GM19467 (cell line): ENCODE measurements around the gene ZDHHC11.

Source experiments
- ATAC-seq: cut with Tn5 transposase; IDR thresholded peaks from one replicate; pipeline ENCODE4 v1.9.1; 2021; ENCODE audit warnings: mild to moderate bottlenecking, moderate library complexity; ENCODE audit not compliant: unreplicated experiment

The ZDHHC11 gene, protein sequence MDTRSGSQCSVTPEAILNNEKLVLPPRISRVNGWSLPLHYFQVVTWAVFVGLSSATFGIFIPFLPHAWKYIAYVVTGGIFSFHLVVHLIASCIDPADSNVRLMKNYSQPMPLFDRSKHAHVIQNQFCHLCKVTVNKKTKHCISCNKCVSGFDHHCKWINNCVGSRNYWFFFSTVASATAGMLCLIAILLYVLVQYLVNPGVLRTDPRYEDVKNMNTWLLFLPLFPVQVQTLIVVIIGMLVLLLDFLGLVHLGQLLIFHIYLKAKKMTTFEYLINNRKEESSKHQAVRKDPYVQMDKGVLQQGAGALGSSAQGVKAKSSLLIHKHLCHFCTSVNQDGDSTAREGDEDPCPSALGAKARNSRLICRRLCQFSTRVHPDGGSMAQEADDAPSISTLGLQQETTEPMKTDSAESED

DNA sequence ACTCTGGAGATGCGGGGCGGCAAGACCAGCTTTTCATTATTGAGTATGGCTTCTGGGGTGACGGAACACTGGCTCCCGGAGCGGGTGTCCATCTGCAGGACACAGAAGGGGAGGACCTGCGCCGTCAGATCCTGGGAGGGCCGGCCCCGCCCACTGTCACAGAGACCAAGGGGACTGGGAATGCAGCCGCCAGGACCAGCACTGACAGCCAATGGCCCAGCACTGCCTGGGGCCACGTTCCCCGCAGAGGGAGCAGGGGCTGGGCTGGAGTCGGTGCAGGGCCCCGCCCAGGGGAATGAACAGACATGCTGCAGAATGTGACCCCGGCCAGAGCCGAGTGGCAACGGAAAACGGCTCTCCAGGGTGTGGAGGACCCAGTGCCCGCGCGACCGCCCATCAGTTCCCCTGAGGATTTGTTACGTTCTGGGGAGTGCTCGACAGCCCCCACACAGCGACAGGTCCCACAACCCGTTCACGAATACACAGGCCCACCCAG lies at the start of gene ZDHHC11:
ZDHHC11 (minus strand) TSS at position 476 of the 496 bp plus-strand sequence; CDS start at position 92, 384 bp downstream.
- ATAC-seq, result no peak

DNA sequence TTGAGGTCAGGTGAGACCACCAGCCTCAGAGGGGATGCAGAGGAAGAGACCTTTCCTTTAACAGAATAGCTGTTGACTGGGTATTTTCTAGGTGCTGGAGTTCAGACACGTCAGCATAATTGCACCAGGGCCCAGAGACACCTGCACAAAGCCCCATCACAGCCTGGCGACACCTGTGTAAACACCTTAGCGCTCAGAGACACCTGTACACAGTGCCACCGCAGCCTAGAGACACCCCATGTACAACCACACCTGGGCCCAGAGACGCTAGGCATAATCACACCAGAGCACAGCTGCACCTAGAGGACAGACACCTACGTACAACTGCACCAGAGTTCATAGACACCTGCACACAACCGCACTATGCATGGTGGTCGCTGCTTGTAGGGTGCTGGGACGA lies 42.9 kb upstream of the ZDHHC11 start:
- no peak for ATAC-seq

DNA sequence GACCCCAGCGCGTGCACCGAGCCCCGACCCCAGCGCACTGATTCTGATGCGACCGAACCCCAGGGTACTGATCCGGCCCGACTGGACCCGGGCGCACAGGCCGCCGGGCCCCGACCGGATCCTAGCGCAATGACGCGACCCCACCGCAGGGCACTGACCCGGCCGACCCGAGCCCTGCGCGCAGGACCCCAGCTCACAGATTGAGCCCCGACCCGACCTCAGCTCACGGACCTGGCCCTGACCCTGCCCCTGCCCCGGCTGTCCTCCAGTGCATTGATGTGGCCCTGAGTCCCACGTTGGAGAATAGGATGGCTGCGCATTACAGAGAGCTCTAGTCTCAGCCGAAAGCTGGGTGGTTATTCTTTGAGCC lies 42.3 kb upstream of the ZDHHC11 start:
- ATAC-seq, result peak; percentile 17

DNA sequence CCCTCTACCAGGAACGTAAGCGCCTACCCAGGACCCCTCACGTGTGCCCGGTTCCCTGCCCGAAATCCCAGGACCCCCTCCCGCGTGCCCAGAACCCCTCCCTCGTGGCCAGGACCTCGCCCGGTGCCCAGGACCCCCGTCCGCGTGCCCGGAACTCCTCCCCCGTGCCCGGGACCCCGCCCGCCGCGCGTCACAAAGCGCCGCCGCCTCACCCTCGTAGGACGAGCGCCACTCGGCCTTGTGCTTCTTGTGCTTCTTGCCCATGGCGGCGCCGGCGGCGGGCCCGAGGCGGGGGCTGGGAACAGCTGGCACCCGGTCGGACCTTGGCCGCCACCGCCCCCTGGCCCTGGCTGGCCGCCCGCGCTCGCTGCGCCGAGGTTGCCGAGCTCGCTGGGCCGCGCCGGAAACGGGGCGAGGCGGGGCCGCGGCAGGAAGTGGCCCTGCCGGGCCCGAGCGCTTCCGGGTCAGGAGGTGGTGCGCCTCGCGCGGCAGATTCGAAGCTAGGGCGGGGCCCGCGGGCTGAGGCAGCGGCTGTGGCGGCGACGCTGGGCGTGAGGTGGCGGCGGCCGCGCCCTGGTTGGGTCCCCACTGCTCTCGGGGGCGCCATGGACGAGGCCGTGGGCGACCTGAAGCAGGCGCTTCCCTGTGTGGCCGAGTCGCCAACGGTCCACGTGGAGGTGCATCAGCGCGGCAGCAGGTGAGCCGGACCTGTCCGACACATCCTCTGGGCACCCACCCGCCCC lies 41.8 kb upstream of the ZDHHC11 start, which contains the start of the genes BRD9 and TRIP13:
BRD9 (minus strand) TSS at position 408 of the 743 bp plus-strand sequence; CDS start at position 264, 144 bp downstream.
TRIP13 (plus strand) TSS at position 491 of the 743 bp plus-strand sequence; CDS start at position 606, 115 bp downstream.
- peak; percentile 92 for ATAC-seq

DNA sequence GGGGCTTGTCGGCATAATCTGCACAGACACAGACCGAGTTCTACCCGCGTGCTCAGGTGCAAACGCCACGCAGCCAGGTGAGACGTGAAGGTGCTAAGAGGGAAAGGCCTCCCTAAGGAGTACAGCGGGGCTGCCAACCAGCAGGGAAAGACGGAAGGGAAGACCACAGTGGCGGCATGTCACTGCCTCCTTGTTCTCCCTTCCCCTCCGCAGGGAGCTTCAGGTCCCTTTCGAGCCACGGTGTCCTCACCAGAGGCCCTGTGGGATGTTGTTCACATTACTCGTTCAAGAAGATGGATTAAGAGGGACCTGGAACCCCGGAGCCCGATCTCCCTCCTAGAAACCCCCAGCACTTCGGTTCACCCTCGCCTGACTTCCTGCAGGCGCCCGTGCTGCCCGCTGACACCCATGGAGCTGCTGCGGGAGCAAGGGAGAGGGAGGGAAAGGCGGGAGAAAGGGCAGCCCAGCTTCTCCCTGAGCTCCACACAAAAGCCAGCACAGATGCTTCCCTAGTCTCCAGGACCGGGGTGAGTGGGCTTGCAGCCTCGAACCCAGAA lies 41.1 kb upstream of the ZDHHC11 start:
- peak; percentile 2 for ATAC-seq

DNA sequence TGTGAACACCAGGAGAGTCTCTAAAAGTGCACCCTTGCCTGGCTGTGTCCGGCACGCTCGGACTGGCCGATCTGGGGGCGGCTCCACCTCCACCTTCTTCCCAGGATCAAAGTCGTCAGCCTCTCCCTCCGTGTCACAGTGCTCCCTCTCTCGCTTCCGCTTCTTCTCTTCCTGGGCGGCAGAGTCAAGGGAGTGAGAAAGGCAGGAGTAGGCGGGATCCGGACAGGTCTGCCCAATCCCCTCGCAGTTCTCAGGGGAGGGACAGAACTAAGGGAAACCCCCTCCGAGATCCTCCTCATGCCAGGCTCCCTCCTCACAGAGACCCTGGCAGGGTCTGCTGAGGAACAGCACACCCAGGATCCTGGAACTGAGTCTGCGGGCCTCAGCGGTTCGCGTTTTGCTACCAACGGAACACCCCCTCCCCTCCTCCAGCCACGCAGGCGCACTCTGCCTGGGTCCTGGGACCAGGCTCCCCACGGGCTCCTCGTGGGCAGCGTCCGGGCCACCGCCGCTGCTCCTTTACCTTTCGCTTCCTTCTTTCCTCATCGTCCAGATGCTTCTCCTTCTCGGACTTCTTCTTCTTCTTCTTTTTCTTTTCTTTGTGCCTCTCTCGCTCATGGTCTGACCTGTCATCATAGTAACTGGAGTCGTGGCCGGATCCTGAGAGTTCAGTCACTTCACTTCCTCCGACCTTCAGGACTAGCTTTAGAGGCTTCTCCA lies 40.5 kb upstream of the ZDHHC11 start:
- ATAC-seq, result no peak

DNA sequence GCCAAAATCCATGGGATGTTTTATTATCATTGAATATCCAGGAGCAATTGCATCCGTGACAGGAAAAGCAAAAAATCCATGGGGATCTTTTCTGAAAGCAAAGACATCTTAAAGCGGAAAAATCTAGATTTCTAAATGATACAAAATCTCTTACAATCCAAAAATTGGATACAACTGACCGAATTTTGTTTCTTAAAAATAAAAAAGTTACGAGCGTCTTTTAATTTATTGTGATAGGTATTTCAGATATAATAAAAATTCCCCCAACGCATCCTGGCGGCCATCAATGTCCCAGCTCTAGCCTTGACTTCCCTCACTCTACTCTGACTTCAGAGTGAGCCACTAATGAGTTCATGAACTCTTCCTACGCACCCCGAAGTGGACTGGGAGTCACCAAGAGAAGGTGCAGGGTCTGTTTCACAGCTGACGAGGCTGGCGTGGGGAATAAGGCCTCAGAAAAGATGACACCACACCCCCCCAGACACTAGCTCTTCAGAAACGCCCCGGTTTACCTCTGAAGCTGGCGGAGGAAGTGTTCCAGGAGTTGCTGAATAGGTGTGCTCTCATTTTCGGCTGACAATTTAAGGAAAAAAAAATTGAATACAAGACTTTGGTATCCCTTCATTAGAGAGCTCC lies 38.4 kb upstream of the ZDHHC11 start:
- no peak for ATAC-seq

DNA sequence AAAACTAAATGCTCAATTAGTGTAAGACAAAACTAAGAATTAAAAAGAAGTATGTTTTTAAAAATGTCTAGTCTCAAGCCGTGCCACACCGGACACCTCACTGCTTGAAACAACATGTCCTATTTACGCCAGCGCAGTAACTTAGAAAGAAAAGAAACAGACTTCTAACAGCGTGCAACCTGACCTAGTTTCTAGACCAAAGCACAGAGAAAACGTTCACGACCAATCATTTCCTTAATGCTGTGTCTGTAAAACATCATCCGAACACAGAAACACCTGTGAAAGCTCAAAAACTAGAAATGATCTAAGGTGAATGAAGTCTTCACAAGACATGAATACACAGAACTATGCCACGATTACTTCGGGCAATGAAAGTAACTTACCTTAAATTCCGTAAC lies 37.9 kb upstream of the ZDHHC11 start:
- ATAC-seq, result no peak

DNA sequence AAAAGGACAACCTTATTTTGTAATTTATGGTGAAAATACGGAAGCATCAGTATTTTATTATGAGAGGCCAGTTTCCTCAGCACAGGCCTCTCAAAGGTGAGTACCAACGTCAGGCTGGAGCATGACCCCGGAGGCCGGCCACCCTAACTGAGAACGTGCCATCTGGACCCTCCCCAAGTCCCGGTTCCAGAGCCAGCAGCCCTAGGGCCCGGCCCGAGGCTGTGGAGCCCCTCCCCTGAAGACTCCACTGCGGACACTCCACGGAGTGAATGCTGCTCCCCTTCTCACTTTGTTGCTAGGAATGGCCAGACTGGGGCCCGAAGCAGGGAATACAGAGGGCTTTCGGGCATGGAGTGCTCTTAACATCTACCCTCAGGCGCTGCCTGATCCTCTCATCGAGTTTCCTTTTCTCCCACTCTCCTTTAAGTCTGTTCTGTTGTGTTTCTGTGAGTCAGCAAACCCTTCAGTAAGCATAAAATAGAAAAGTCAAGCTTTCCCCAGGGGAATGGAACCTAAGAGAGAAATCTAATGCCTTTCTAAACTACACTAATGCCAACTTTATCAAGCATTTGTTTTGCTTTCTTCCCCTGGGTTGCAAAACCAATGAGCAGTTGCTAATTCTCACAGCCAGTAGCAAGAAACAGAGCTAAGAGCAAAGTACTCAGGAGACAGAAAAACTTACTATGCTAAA lies 37.3 kb upstream of the ZDHHC11 start:
- ATAC-seq, result no peak

DNA sequence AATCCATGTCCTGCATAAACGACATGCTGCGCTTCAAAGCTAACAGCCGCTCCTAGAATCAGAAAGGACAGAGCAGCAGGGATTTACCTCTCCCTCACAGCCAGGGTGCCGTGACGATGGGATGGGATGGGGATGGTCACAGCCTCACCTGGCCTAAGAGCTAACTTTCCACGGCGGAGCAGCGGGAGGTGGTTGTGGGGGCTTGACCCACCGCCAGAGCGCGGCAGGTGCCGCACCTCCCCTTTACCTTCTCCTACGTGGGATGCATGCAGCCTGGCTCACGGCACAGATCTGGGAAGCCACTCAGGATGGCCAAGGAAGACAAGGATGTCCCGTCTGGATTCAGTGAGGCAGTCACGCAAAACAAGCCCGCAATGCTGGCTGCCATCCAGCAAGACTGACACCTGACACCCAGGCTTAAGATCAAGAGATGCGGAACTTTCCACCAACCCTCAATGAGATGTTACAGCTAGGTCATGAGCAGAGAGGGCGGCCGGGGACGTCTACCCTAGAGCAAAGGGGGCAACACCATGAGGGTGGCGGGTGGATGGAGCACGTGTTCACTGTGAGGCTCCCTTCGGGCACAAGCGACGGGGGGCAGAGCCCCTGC lies 36.0 kb upstream of the ZDHHC11 start:
- ATAC-seq, result no peak

DNA sequence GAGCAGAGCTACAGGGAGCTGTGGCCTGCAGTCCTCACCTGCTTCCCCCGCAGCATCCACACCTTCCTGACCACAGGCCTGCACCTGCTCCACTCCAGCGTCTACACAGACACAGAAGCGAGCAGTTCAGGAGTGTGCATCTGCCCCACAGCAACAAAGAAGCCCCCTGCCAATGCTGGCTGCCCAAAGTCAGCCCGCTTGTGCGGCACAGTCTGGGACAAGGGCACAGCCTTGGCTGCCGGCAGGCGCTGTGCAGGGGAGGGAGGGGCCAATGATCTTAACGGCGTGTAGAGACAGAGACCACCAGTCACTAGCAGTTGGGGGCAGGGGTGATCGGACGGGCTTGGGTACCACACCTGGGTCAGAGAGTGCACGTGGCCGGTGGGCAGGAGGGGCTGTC lies 35.2 kb upstream of the ZDHHC11 start:
- no peak for ATAC-seq

DNA sequence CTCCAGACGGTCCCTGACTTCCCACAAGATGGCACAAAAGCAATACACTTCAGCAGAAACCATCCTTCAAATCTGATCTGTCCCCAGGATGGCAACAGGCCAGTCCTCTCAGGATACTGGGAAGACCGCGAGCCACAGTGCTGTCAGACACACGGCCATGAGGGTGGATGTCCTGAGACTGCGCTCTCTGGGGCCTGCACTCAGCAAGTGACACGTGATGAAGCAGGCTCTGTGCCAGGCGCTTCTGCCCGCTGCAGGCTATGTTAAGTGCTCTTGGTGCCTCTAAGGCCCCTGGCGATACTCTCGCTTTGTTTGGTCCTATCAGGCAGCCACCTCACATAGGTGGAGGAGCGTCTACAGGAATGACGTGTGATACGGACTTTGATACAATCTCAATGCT lies 34.7 kb upstream of the ZDHHC11 start:
- ATAC-seq, result no peak

DNA sequence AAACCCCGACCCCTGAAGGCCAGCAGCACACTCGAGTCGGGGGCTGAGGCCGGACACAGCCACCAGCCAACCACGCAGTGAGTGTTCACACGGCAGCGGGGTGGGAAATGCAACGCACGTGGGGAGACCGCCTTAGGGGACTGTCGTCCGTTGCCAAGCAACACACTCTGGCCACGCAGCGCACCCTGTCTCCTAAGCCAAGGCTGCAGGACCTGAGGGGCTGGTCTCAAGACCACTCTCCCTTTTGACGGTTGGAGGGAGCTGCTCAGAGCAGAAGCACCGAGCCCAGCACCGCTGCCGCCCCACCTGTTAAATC lies 34.3 kb upstream of the ZDHHC11 start:
- no peak for ATAC-seq

DNA sequence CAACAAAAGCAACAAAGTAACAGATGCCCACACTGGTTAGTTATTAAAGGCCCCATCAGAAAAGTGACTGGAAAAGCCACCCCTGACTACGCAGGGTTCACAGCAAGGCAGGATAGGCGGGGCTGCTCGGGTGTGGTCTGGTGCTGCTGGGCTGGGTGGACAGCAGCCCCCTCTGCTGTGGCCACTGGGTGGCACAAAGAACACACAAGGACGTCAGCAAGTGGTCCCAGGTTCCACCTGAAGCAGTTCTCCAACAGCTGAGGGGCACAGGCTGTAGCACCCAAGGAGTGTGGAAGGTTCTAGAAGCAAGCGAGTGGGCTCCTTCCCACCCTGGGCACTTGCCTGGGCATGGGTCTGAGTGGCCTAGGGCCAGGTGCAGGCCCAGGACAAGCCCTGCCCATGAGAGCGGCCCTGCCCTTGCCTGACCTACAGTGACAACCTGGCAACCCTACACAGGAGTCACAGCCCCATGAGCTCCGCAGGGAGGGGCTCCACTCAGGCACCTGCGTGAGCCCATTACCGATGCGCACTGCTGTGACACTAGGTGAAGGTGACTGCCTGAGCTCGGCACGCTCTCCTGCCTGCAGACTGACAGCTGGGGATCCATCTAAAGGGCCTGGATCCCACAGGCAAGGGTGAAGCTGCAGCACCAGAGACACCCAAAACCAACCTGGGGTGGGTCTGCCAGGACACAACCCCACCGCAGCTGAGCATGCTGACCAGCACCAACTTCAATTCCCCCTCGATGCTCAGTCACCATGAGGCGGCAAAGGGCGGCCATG lies 33.8 kb upstream of the ZDHHC11 start:
- ATAC-seq, result no peak

DNA sequence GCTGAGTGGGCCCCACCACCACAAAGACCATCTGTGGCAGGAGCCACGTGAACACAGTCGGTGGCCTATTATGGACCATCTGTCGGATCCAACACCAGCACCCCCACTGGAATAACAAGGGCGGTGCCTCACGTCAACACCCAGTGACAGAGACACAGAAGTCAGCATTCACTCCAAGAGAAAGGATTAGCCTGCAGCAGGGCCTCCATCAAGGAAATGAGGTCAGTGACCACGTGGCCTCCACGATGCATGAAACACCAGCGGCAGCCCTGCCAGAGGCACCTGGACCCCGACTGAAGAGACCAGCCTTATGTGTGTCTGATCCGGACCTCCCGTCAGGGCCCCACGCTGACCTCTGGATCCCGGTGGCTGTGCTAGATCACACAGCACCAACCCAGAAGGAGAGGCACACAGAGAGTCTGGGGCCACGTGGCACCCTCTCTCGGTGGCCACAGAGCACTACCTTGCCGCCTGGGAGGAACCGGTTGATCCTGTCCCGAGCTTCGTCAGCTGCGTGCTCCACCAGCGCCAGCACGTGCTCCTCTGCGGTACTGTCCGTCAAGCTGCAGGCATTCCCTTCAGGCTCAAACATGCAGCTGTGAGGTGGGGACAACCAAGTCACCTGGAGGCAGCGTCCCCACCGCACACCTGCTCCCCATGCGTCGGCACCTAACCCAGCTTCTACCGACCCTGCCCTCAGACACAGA lies 32.8 kb upstream of the ZDHHC11 start:
- no peak for ATAC-seq

DNA sequence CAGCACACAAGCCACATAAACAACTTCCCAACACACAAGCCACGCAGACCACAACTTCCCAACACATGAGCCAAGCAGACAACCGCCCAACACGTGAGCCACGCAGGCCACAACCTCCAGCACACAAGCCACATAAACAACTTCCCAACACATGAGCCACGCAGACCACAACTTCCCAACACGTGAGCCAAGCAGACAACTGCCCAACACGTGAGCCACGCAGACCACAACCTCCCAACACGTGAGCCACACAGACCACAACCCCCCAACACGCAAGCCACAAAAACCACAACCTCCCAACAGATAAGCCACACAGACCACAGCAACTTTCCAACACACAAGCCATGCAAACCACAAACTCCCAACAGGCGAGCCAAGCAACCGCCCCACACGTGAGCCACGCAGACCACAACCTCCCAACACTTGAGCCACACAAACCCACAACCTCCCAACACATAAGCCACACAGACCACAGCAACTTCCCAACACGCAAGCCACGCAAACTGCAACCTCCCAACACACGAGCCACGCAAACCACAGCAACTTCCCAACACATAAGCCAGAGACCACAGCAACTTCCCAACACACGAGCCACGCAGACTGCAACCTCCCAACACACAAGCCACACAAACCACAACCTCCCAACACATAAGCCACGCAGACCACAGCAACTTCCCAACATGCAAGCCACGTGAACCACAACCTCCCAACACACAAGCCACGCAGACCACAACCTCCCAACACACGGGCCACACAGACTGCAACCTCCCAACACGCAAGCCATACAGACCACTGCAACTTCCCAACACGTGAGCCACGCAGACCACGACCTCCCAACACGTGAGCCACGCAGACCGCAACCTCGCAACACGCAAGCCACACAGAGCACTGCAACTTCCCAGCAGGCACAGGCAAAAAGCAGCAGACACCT lies 31.7 kb upstream of the ZDHHC11 start:
- ATAC-seq, result no peak

DNA sequence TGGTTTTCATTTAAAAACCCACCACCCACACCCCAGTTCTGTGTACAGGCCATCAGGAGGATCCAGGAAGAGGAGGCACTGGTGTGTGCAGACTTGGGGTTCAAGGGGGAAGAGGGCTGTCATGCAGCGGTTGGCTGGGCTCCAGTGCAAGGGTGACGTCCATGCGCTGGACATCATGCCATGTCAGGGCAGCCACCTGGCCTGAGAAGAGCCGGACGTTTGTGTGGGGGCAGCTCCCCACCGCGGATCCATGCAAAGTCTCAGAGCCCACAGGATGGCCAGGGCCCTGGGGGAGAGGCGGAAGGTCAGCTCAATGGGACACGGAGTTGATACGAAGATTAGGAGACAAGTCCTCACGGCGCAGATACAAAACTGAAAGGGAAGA lies 30.8 kb upstream of the ZDHHC11 start:
- ATAC-seq, result no peak
